ENCODE results near the gene LOC128125822.

Gene LOC128125822

DNA sequence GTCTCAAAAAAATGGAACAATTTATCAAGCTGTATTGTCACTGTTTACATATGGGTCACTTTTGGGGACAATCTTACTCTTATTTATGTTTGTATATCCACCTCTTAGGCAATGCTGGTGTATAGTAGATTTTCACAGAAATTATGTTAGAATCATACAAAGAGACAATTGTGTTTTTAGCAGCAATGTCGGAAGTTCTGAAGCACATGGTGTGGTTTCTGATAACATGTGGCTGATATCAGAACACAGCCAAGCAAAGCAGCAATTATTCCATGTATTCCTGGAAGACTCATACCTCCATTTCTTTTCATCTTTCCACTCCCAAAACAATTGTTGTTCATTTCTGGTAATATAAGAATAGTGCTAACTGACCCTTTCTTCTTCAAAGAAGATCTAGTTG lies 17.5 kb upstream of the LOC128125822 start:
- no peak for DNase-seq (ENCODE audit: low read depth)
- TF ChIP-seq CTCF (conservative IDR thresholded peaks at IDR 0.05; ENCODE audit: low read depth, low read length): no peak
- H3K4me3 ChIP-seq (ENCODE audit: low read depth, low read length): no peak overlapping the region

DNA sequence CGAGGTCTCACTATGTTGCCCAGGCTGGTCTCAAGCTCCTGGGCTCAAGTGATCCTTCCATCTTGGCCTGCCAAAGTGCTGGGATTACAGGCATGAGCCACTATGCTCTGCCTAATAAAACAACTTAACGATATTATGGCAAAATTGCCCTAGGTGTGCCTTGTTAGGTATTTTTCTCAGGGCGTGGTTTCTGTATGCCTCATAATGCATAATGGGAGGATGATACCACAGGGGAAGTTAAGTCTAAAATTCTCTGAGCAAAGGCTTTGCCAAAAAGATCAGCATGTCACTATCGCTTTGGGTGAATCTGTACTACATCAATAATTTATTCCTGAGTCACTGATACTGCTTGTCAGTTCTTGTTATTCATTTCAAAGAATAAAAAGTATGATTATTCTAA lies 15.9 kb upstream of the LOC128125822 start:
- TF ChIP-seq CTCF (conservative IDR thresholded peaks at IDR 0.05; ENCODE audit: low read depth, low read length): no peak
- no peak for DNase-seq (ENCODE audit: low read depth)
- H3K4me3 ChIP-seq (ENCODE audit: low read depth, low read length): no peak overlapping the region

GRCh38 chr6:63558278-63558677 lies 14.0 kb upstream of the LOC128125822 start:
- no peak overlapping the region for H3K4me3 ChIP-seq (ENCODE audit: low read depth, low read length)
- DNase-seq (ENCODE audit: low read depth): no peak
- TF ChIP-seq CTCF (conservative IDR thresholded peaks at IDR 0.05; ENCODE audit: low read depth, low read length): no peak

DNA sequence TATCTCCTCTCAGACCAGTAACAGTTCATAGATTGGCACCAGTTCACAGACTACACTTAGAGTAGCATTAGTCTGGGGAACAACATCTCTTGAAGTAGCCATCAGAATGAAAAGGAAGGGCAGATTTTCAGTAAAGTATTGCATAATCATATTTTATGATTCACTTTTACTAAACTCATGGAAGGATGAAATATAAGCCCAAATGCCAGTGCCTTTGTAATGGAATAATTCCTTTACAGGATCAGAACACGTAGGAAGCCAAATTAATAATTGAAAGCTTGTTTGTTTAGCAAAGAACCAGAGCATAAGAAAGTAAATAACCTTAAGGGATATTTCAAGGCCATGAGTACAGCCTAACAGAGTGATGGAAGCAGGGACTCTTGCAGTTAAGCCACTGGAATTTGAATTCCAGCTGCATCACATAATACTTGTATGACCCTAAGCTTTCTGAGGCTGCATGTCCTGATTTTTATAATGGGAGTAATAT lies 11.4 kb upstream of the LOC128125822 start:
- no peak for TF ChIP-seq CTCF (conservative IDR thresholded peaks at IDR 0.05; ENCODE audit: low read depth, low read length)
- no peak overlapping the region for H3K4me3 ChIP-seq (ENCODE audit: low read depth, low read length)
- peak; percentile 64 for DNase-seq (ENCODE audit: low read depth)

GRCh38 chr6:63561288-63561687 lies 11.0 kb upstream of the LOC128125822 start:
- DNase-seq (ENCODE audit: low read depth): no peak
- no peak for TF ChIP-seq CTCF (conservative IDR thresholded peaks at IDR 0.05; ENCODE audit: low read depth, low read length)
- no peak overlapping the region for H3K4me3 ChIP-seq (ENCODE audit: low read depth, low read length)

DNA sequence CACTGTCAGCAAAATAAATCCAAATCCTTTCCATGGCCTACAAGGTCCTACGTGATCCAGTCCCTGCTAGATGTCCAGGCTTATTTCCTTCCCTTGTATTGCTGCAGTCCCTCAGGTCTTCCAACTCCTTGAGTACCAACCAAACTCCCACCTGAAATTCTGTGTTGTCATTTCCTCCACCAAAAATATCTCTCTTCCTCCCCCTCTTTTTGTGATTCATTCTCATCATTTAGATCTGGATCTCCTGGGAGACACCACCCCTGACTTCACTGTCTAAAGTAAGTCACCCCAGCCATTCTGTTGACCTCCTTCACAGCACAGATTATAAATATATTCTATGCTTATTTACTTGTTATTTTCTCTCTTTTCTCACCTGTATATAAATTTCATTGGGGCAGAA lies 9.0 kb upstream of the LOC128125822 start:
- H3K4me3 ChIP-seq (ENCODE audit: low read depth, low read length): no peak overlapping the region
- DNase-seq (ENCODE audit: low read depth): no peak
- TF ChIP-seq CTCF (conservative IDR thresholded peaks at IDR 0.05; ENCODE audit: low read depth, low read length): no peak

DNA sequence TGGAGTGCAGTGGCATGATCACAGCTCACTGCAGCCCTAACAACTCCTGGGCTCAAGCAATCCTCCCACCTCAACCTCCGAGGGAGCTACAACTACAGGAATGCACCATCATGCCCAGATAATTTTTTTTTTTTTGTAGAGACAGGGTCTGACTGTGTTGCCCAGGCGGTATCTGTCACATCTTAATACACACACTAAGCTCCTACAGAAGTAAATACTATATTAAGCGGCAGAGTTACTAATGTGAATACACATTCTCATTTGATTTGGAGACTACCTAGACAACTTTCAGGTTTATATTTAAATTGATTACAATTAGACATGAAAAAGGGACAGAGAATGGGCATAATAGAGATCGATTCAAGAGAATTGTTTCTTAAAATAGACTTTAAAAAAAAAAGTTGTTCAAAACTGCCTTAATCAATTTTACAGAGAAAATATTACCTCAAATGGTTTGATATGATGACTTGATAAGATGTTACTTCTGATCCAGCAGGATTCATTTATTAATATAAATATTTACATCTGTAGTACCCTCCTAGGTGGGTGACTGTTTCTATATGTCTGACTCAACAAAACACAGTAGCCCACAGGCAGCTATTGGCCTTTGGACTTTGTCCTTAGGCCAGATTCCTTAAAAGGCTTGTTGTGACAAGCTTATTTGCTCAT lies 7.1 kb upstream of the LOC128125822 start:
- no peak for DNase-seq (ENCODE audit: low read depth)
- TF ChIP-seq CTCF (conservative IDR thresholded peaks at IDR 0.05; ENCODE audit: low read depth, low read length): no peak
- H3K4me3 ChIP-seq (ENCODE audit: low read depth, low read length): no peak overlapping the region

Data from choroid plexus epithelial cell (primary cell).